Measurements from ENCODE around the gene SLC16A13.

GRCh38 chr17:7021993-7022778 is 13.6 kb upstream of the SLC16A13 start:
- no peak for TF ChIP-seq POLR2AphosphoS5 (IDR thresholded peaks at IDR 0.05)
- TF ChIP-seq POLR2A (IDR thresholded peaks at IDR 0.05) = no peak
- peak in 3 of 4 experiments; percentile 93 to 98 (median 93) for TF ChIP-seq CTCF (IDR thresholded peaks at IDR 0.05)

Measured in gastroesophageal sphincter (tissue), 3 donors.